GM12878 (cell line): ENCODE data around the gene SLC41A1. TPM values are rescaled to one million over a fixed set of nuclear protein-coding genes. Genes with fewer than 3 reads are reported as not detected.

Experiments used
- ATAC-seq: fragments of 200-7000 bp; cut with Tn5 transposase; 3 replicates; pipeline ENCODE4 v1.9.1; 2020; ENCODE audit warnings: mild to moderate bottlenecking, moderate library complexity
- BruUV-seq: library from RNA; stranded (reverse); fragments of 400-500 nt; replicated peaks from 2 replicates; lab custom pipeline; 2021; lab: Mats Ljungman, UMichigan
- CTCF ChIA-PET: fragments of 300-600 bp; sonication (Branson Sonifier 250); formaldehyde crosslinking; extraction: SDS; loops from one replicate; lab custom pipeline; 2021; ENCODE audit warnings: inconsistent platforms; lab: Yijun Ruan, JAX
- POLR2A ChIA-PET: fragments of 350-600 bp; formaldehyde crosslinking; extraction: SDS; loops from one replicate; lab custom pipeline; 2021; ENCODE audit warnings: inconsistent platforms; lab: Charles Lee
- RAD21 ChIA-PET: fragments of 300-600 bp; sonication (Branson Sonifier 250); formaldehyde crosslinking; loops from one replicate; lab custom pipeline; 2023; ENCODE audit warnings: antibody characterized with exemption; ENCODE audit not compliant: unreplicated experiment; lab: Charles Lee
- SMC1A ChIA-PET: fragments of 300-600 bp; sonication (Branson Sonifier 250); formaldehyde crosslinking; loops from one replicate; lab custom pipeline; 2023; ENCODE audit not compliant: unreplicated experiment, uncharacterized antibody; lab: Charles Lee
- DNase-seq: peaks from one replicate; pipeline ENCODE4 v3.0.0-alpha.2; 2011; ENCODE audit warnings: low read depth, low spot score
- FAIRE-seq: peaks from 3 replicates; lab custom pipeline; 2011; peaks lifted over from hg19 to GRCh38; lab: Jason Lieb, UNC
- H2AFZ ChIP-seq: 2 replicates; pipeline ENCODE4 v1.6.0; 2011; ENCODE audit warnings: low read depth, low read length, control low read depth; ENCODE audit not compliant: control insufficient read depth
- H3K27ac ChIP-seq: 2 replicates; pipeline ENCODE4 v1.5.1; 2011; ENCODE audit warnings: control low read depth; ENCODE audit not compliant: control insufficient read depth, insufficient read depth
- H3K27me3 ChIP-seq, 2 experiments: replicated peaks in 1 of 2; 2 replicates each; pipeline versions ENCODE4 v1.6.0 to v1.6.1; 2011; ENCODE audit warnings: low read length in 1 of 2; ENCODE audit not compliant: control insufficient read depth in 2 of 2, insufficient read depth in 2 of 2
- H3K36me3 ChIP-seq, 2 experiments: 2 replicates each; pipeline ENCODE4 v1.5.1; 2011; ENCODE audit warnings: low read length in 1 of 2; ENCODE audit not compliant: control insufficient read depth in 2 of 2, insufficient read depth in 2 of 2
- H3K4me1 ChIP-seq: 2 replicates; pipeline ENCODE4 v1.6.1; 2011; ENCODE audit warnings: mild to moderate bottlenecking, low read length, moderate library complexity, mixed read lengths; ENCODE audit not compliant: control insufficient read depth, insufficient read depth
- H3K4me2 ChIP-seq: 2 replicates; pipeline ENCODE4 v1.6.0; 2011; ENCODE audit warnings: control low read depth; ENCODE audit not compliant: control insufficient read depth, insufficient read depth
- H3K4me3 ChIP-seq: fragments of 200-600 bp; sonication (generic); 2 replicates; pipeline ENCODE4 v1.5.1; 2016
- H3K79me2 ChIP-seq: 2 replicates; pipeline ENCODE4 v1.6.0; 2011; ENCODE audit warnings: low read length; ENCODE audit not compliant: control insufficient read depth, insufficient read depth
- H3K9ac ChIP-seq: 2 replicates; pipeline ENCODE4 v1.8.0; 2011; ENCODE audit warnings: low read length, control low read depth, mixed read lengths; ENCODE audit not compliant: control insufficient read depth, insufficient read depth
- H3K9me3 ChIP-seq: replicated peaks from 3 replicates; pipeline ENCODE4 v1.5.1; 2011; ENCODE audit warnings: mild to moderate bottlenecking, low read length; ENCODE audit not compliant: control insufficient read depth, insufficient read depth
- H4K20me1 ChIP-seq: 2 replicates; pipeline ENCODE4 v1.6.0; 2011; ENCODE audit not compliant: control insufficient read depth, insufficient read depth
- IKZF2 ChIP-seq, 2 experiments: fragments of 450-650 bp; IDR thresholded peaks; 2 replicates each; pipeline ENCODE4 v1.6.1; 2017; ENCODE audit warnings: mild to moderate bottlenecking in 2 of 2, moderate library complexity in 2 of 2
- MTA3 ChIP-seq: IDR thresholded peaks from 2 replicates; pipeline ENCODE4 v1.6.1; 2012; ENCODE audit warnings: low read length, inconsistent platforms, borderline replicate concordance
- POLR2AphosphoS5 ChIP-seq: IDR thresholded peaks from 2 replicates; pipeline ENCODE4 v1.6.1; 2011; ENCODE audit warnings: mild to moderate bottlenecking, low read length, inconsistent platforms
- SMAD1 ChIP-seq: fragments of 450-650 bp; IDR thresholded peaks from 2 replicates; pipeline ENCODE4 v1.6.1; 2018; ENCODE audit warnings: mild to moderate bottlenecking, low read depth; ENCODE audit not compliant: partially characterized antibody
- SUZ12 ChIP-seq: fragments of 200-600 bp; sonication (generic); IDR thresholded peaks from one replicate; pipeline ENCODE4 v1.6.1; 2018; ENCODE audit warnings: antibody characterized with exemption, mild to moderate bottlenecking; ENCODE audit not compliant: unreplicated experiment
- WGBS: methylation state at CpG from one replicate; pipeline ENCODE4 v1.1.6; 2016; ENCODE audit warnings: low lambda C conversion rate; ENCODE audit not compliant: insufficient replicate concordance, insufficient coverage; ENCODE audit errors: missing lambda C conversion rate; 5-methylcytosine and 5-hydroxymethylcytosine counted together
- in situ Hi-C: fragments of 300-500 bp; cut with MboI; formaldehyde crosslinking; loops from 9 replicates; pipeline ENCODE4 v1.14.3; 2018; ENCODE audit warnings: mixed read lengths
- intact Hi-C: fragments of 100-400 bp; cut with micrococcal nuclease; formaldehyde crosslinking; loops from one replicate; pipeline ENCODE4 v1.14.2; 2022; ENCODE audit not compliant: unreplicated experiment
- polyA plus RNA-seq, 11 experiments: library from polyadenylated mRNA; depleted of rRNA in 4 of 11; unstranded in 6 of 11; stranded (reverse) in 5 of 11; fragments of >200 nt; fragmentation: Nextera tagmentation in 4 of 11; fragmentation: Illumina TruSeq in 1 of 11; extraction: Ambion mirVana in 4 of 11; extraction: Trizol in 1 of 11; gene quantifications; 1 replicate in 1 of 11; 2 replicates in 10 of 11; pipeline versions ENCODE4 v1.2.1 to v1.2.3, GENCODE V29; 2011 to 2016; ENCODE audit warnings: inconsistent platforms in 2 of 11, missing spikeins in 2 of 11, low read depth in 1 of 11
- total RNA-seq, 4 experiments: library from RNA; depleted of rRNA in 3 of 4; stranded (reverse); fragments of >200 nt in 3 of 4; fragmentation: Illumina TruSeq in 1 of 4; extraction: Trizol in 1 of 4; gene quantifications; 2 replicates each; pipeline versions ENCODE4 v1.2.1 to v1.2.3, GENCODE V29; 2013 to 2021
- TF ChIP-seq, protein P1 (sequence below): fragments of 450-650 bp; IDR thresholded peaks from 2 replicates; pipeline ENCODE4 v1.6.1; 2016; ENCODE audit warnings: mild to moderate bottlenecking

Gene SLC41A1
- total and polyA plus RNA-seq, 10 of the 15 experiments (the other 5 are each of a cell fraction or from before 2014, with no cell fraction given): 0.13 to 11.3 (median 0.42) TPM

DNA sequence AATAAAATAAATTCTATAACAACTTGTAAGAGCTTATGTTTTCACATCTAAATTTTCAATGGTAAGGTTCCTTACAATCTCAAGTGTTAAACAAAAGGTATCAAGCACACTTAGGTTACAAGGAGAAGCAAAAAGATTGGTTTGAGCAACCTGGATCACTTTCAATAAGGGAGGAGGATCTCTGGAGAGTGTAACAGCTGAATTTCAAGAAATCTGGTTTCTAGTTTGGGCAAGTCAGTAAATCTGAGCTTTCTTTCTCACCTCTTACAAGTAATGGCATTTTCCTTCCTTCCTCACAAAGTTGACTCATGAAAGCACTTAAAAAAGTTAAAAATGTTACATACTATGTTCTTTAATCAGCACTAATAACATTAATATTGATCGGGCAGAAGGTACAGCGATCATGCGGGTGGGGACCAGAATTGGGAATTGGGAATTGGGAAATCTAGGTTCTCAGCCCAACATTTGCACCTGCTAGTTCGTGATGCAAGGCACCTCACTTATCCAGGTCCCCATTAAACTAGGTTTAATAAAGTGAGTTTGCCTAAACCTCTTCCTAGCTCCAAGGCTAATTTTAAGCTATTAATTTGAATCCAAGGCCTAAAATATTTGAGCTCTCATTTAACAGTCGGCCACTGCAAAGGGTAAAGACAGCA, 66.1 kb downstream of the SLC41A1 start:
- ChIA-PET RAD21 (interaction anchor here (0.8 to 2.8 kb wide), 8 partner anchors 10 to 230 kb away, joined by 3 to 21 read pairs (median 5); no protein-coding TSS in a partner anchor), CTCF (interaction anchor here (0.6 to 3.8 kb wide), 11 partner anchors 10 to 231 kb away, joined by 3 to 26 read pairs (median 6); partner anchors contain the start of gene RAB29), POLR2A (interaction anchor here (0.8 to 1.8 kb wide), 10 partner anchors 10 to 83 kb away, joined by 3 to 12 read pairs (median 6); no protein-coding TSS in a partner anchor), SMC1A (interaction anchor here (0.6 to 3.1 kb wide), 19 partner anchors 11 to 328 kb away, joined by 3 to 22 read pairs (median 4); partner anchors contain the start of gene RAB29)
- H3K79me2 ChIP-seq: peaks cover 76% of the 10 kb centered on the region
- 0 out of 4 replicates have a peak, but pooled peaks cover 0 to 9% of the 10 kb centered on the region in 2 experiments for H3K36me3 ChIP-seq
- no TSS peak for BruUV-seq
- H3K9ac ChIP-seq: peak overlapping the region; percentile 19
- intact Hi-C loops: no loop called here
- peak overlapping the region; percentile 89 for H3K4me2 ChIP-seq
- 0 out of 2 replicates have a peak, but pooled peaks cover 3% of the 10 kb centered on the region for H4K20me1 ChIP-seq
- no peak for ATAC-seq
- peaks cover 9% of the 10 kb centered on the region for H3K4me1 ChIP-seq
- in situ Hi-C loops: no loop called here
- TF ChIP-seq IKZF2 (IDR thresholded peaks at IDR 0.05) (0 out of 4 replicates have a peak, but pooled peaks of 1 of the 2 experiments have one; percentile 16), MTA3 (no peak), SMAD1 (no peak), POLR2AphosphoS5 (peak; percentile 68), SUZ12 (no peak)
- TF ChIP-seq, protein P1, sequence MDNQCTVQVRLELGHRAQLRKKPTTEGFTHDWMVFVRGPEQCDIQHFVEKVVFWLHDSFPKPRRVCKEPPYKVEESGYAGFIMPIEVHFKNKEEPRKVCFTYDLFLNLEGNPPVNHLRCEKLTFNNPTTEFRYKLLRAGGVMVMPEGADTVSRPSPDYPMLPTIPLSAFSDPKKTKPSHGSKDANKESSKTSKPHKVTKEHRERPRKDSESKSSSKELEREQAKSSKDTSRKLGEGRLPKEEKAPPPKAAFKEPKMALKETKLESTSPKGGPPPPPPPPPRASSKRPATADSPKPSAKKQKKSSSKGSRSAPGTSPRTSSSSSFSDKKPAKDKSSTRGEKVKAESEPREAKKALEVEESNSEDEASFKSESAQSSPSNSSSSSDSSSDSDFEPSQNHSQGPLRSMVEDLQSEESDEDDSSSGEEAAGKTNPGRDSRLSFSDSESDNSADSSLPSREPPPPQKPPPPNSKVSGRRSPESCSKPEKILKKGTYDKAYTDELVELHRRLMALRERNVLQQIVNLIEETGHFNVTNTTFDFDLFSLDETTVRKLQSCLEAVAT: peak; percentile 55; the same call in 1 of the 2 replicates
- no peak for DNase-seq
- H3K9me3 ChIP-seq: no peaks in the 10 kb centered on the region; the same call in 1 of the 3 replicates
- no peak overlapping the region for H2AFZ ChIP-seq
- no peaks in the 10 kb centered on the region for H3K27me3 ChIP-seq
- no peak overlapping the region; the same call in 1 of the 2 replicates for H3K27ac ChIP-seq
- FAIRE-seq: no peak
- WGBS: 81% methylated on average over 5 of the region's 5 CpGs
- peak overlapping the region; percentile 90 for H3K4me3 ChIP-seq
